EH (cell line): Measurements from ENCODE around the gene SLC10A7.
A peak's percentile ranks its signal among the peaks of the same experiment; 100 is the strongest.

Source experiments
- DNase-seq: peaks from one replicate; pipeline ENCODE4 v3.0.0-alpha.2; 2015; ENCODE audit warnings: low read depth

The SLC10A7 gene

DNA sequence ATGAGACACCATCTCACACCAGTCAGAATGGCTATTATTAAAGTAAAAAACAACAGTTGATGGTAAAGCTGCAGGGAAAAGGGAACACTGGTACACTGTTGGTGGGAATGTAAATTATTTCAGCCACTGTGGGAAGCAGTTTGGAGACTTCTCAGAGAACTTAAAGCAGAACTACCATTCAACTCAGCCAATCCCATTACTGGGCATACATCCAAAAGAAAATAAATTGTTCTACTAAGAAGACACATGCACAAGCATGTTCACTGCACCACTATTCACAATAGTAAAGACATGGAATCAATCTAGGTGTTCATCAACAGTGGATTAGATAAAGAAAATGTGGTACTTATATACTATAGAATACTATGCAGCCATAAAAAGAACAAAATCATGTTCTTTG, 172.4 kb downstream of the SLC10A7 start:
- DNase-seq = no peak

DNA sequence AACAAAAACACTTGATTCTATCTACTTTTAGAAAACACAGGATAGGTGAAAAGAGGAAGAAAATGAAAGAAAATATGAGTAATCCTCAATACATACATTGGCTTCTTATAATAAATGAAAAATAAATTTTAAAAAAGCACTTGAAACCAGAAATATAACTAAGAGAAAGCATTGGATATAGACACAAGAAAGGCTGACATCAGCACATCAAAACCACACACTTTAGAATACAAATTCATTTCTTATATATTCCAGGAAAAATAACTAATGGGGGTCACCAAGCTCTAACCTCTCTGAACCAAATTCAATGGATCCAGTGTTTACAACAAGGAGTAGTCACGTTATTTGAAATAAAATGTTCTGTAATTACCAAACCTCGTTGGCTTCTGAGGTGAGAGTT, 173.9 kb downstream of the SLC10A7 start:
- no peak for DNase-seq

DNA sequence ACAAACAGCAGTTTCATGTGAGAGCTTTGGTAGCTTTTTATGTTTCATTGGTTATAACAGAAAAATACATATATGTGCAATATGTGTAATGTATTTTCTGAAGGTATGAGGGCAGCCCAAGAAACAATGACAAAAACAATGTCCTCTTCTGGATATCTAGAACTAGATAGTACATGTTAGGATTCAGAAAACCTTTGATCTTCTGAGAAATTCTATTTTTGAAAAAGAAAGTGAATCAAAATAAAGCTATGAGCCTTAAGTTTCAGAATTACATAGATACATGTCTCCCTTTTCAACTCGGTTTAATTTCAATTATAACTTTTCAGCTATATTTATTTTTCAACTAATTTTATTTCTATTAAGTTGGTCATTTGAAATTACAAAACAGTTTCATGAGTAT, 175.5 kb downstream of the SLC10A7 start:
- no peak for DNase-seq

DNA sequence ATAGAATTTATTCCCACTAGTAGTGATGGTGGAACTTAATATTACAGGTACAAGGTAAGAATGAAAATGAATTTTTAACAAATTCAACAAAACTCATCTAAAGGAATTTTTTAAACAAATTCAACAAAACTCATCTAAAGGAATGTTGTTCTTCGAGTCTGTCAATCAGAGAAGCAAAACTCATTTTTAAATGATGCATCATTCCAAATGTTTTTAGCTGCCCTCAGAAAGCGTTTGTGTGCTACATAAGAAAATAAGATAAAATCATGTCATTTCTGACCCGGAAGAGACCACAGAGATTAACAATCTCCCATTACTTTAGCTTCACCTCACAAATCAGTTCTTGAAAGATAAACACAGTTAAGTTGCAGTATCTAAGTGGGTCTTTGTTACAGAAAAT, 178.0 kb downstream of the SLC10A7 start:
- DNase-seq = no peak

DNA sequence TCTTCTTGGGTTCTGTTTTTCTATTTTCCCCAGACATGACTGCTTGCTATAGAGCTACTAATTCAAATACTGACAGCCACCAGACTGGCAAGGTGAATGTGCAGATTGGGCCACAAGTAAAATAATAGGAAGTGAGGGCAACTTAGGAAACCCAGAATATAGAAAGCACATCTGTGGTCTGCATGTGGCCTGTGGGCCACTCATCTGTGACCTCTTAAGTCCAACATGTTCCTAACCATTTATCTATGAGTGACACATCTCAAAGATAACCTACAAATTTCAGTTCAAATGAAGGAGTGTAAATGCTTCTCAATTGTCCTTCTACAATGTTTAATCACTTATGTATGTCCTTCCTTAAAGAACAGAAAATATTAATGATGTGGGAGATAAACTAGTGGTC, 178.5 kb downstream of the SLC10A7 start:
- DNase-seq = no peak

DNA sequence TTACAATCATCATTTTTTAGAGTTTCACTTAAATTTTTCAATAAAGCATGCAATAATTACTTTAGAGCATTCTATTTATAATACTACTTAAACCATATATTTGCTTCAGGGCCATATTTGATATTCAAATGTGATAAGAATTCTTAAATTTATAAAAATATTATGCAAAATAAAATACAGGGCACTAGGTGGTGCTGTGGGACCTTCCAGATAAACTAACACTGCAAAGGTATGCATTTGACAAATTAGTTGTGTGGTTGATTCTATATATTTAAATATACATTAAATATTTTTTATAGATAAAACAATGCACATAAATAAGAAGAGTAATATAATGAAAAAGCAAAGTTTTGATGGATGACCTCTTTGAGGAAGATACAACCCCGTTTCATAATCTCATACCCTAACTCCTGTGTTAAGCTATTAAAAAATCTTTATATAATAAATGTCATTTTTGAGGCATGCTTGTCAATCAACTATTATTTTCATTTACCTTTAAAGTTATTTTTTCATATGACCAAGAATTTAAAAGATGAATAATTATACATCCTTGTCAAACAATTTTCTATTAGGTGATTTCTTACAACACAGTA, 179.0 kb downstream of the SLC10A7 start:
- DNase-seq = peak; percentile 55

DNA sequence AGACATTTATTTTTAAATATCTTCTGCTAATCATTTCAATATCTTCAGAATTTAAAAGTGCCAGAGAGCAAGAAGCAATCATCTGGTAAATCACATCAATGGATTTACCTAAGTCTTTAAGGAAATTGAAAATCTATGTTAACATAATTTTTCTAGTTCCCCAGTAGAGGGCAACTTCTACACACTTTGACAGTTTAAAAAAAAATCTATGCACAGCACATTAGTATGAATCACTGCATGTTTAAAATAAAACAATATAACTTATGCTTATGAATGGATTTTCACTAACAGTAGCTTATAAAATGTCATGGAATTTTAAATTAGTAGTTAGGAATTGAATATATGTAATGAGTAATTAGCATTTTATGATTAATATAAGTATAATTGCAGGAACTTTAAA, 180.9 kb downstream of the SLC10A7 start:
- DNase-seq = peak; percentile 47

DNA sequence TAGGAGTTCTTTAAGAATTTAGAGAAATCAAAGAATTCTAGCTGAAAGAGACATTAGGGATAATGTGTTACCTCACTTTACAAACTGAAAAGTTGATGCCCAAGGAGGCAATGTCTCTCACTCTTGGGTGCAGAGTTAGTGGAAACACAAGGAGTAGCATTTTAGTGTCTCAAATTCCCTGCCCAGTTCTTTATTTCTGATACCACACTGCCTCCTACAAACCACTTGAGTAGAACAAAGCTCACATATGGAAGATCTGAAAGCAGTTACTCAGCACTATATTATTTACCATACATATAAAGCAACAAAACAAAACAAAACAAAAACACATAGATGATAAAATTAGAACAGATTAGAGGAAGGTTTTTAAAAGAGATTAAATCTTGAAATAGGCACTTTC, 183.2 kb downstream of the SLC10A7 start:
- DNase-seq = peak; percentile 42

DNA sequence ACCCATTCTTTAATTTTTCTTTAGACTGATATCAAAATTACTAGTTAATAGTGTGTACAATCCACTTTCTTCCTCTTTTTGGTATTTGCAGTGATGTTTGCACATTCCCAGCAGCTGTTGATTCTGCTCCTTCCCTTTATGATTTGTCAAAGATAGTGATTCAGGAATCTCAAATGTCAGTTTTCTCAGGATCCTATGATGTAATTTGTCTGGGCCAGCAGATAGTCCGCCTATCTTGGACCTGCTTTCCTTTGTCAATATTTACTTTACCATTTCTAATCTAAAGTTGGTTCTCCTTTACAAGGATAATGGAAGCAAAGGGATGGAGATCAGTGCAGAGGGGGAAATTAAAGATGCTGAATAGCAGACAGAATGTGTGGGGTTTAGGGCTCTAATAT, 185.3 kb downstream of the SLC10A7 start:
- DNase-seq = peak; percentile 36

DNA sequence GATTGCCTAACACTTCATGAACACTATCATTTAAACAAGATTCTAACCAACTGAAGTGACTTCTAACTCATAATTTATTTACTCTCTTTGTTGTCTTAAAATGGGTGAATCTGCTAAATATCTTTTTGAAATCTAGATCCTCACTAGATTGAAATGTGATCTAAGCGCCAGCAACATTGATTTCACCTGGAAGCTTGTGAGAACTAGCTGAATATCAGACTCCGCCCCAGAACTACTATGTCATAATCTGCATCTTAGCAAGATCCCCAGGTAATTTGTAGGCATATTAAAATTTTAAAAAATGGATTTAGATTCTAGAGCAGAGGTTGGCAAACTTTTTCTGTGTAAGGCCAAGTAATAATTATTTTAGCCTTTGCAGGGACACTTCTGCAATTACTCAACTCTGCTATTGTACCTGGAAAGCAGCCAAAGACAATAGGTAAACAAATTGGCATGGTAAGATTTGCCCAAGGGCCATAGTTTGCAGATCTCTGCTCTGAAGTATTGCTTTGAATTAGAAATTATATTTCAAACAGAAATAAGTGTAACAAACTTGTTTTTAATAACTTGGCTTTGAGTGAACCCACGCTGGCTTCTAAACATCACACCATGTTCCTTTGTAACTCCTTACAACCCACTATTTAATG, 185.9 kb downstream of the SLC10A7 start:
- DNase-seq = peak; percentile 39

DNA sequence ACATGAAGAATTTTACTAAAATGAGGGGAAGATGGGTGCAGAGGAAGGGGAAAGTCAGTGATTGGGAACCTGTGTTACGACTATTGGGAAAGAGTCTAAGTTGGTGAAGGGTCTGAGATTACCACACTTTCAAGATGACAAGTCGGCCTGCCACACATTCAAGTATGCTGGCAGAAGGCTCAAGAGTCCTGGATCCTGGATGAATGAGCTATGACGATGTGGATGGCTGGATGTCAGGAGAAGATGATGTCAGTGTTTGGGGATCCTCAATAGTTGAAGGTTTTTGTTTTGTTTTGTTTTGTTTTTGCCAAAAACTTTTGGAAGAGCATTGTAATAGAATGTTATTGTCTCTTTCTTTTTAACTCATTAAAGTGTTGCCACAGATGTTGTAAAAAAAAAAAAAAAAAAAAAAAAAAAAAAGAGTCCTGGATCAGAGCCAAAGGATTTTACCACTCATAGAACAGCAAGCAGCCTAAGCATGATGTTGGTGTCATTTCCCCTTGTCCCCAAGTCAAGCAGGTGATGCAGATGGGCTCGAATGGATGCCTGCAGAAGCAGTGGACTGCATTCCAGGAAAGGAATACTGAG, 186.8 kb downstream of the SLC10A7 start:
- peak; percentile 15 for DNase-seq

DNA sequence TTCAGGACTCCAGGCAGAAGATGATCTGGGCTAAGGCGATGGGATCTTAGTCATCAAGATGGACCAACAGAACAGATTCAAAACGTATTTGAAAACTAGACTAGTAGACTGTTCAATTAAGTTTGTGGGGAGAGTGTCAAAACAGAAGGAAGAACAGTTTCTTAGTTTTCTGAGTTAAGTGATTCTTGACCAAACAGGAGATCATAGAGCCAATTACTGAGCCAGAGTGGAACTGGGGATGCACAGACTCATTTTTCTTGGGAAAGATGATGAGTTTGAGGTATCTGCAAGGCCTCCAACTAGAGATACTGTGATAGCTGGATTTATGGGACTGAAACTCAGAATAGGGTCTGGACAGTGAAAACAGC, 187.9 kb downstream of the SLC10A7 start:
- no peak for DNase-seq

DNA sequence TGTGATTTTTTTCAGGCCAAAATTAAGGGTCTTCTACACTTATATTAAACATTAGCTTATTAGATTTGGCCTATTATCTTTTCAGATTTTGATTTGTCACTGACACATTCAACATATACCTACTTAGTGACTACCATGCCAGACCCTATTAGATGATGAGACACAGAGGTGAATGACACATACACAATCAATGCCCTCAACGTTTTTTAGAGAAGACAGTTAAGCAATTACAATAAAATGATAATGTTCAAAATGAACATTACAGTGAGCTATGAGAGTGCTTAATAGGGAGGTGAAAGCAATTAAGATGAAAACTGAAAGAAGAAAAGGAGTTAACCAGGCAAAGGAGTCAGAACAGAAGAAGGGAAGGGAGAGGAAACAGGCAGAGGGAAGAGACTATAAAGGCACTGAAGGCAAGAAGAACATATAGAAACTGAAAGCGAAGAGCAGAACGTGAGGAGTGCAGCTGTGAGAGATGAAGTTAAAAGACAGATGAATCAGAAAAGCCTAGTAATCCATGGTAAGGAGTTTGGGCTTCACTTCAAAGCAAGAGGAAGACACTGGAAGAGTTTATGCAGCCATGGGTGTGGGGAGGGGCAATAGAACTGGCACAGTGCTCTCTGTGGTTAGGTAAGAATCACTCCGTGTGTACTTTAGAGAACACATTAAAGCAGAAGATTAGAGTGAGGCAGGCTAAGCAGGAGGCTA, 188.4 kb downstream of the SLC10A7 start:
- peak; percentile 69 for DNase-seq

DNA sequence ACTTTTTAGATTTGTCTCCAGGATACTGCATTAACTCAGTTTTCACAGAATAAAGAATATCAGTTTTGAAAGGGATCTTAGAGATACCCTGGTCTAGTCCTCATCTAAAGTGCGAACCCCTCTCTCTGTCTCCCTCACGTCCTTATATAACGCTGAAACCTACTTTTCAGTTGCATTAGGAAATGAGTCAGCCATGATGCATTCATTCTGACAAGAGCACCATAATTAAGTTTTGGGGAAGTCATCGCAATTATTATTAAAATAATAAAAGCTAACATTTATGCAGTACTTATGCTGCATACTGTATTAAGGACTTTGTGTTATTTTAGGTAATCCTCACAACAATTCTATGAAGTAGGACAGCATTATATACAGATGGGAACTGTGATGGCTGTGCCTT, 191.3 kb downstream of the SLC10A7 start:
- peak; percentile 60 for DNase-seq

DNA sequence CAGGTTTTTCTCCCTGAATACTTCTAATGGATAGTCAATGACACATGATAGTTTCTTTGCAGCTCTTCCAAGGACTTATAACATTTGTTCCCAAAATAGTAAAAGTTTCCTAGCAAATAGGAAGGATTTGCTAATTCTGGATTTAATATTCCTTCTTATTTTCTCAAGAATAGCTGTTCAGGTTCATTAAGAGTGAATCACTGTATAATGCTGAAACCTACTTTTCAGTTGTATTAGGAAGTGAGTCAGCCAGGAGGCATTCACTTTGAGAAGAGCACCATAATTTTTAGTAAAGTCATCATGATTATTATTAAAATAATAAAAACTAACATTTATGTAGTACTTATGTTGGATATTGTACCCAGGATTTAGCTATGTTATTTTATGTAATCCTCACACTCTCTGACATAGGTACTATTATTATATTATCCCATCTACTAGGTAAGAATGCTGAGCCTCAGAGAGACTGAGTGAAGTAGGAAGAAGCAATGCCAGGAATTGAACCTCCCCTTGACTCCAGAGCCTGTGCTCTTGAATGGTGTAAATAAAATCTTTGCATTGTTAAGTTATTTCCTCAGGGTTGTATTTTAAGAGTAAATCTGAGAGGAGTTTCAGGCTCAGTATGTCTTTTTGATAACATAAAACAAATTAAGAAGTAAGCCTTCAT, 192.6 kb downstream of the SLC10A7 start:
- DNase-seq = peak; percentile 88

DNA sequence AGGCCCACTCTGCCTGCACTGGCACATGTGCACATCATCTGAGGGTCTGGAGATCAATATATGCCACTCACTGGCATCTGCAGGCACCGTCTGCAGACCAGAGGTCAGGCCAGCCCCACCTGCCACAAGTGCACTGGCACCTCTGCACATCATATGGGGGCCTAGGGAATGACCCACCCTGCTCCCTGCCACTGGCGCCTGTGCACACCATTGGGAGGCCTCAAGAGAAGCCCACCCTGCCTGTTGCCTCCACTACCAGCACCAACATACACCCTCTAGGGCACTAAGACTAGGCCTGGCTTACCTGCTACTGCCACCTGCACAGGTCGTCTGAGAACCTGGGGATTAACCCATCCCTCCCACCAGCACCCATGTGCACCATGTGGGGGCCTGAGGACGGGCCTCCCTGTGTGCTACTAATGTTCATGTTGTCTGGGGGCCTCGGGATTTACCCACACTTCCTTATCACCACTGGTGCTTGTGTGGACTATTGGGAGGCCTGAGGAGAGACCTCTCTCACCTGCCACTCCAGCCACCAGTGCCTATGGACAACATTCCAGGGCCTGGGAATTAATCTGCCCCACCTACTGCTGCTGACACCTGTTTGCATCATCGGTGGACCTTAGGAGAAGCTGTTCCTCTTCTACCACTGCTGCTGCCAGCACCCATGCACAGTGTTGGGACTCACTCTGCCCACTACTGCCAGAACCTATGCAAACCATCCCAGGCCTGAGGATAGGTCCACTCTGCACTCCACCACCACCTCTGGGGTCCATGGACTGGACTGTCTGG, 193.7 kb downstream of the SLC10A7 start:
- no peak for DNase-seq

DNA sequence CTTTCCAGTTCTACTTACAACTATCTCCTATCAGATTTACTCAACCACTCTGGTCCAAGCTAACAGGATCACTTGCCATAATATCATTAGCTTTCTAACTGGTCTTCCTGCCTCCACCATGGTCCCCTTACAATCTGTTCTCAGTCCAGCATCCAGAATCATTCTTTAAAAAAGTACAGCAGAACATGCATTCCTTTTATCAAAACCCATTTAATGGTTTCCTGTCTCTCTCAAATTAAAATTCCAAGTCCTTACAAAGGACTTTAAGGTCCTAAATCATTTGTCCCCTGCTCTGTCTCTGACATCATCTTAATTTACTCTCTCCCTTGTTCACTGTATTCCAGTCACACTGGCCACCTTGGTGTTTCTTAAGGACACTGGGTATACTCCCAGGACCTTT, 202.8 kb downstream of the SLC10A7 start:
- DNase-seq = peak; percentile 53

DNA sequence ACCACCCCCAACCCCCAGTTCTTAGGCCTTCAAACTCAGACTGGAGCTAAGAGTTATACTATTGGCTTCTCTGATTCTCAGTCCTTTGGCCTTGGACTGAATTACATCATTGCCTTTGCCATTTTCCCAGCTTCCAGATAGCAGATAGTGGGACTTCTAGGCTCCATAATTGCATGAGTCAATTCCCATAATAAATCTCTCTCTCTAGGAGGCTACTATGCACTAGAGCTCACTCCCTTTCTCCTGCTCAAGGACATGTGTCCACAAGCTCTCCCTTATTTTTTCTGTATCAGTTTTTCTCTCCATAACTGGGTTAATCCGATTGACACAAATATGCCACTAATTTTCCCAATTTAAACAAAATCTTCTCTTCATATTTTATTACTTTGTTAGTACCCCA, 204.0 kb downstream of the SLC10A7 start:
- DNase-seq = peak; percentile 23

DNA sequence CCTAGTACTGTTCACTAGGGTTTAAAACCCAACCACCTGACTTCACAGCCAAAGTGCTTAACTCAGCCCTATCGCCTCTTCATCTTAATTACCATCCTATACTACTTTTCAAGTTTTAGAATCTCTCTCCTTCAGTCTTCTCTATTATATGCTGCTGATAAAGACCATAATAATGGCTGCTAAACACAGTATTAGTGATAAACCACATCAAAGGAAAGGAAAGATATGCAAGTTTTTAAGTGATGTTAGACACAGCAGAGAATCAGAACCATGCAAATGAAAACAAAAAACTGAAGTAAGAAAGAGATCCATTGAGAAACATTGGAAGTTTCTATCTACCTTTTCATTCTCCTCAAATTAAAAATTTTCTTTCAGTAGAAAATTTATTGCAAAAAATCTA, 206.6 kb downstream of the SLC10A7 start:
- no peak for DNase-seq

DNA sequence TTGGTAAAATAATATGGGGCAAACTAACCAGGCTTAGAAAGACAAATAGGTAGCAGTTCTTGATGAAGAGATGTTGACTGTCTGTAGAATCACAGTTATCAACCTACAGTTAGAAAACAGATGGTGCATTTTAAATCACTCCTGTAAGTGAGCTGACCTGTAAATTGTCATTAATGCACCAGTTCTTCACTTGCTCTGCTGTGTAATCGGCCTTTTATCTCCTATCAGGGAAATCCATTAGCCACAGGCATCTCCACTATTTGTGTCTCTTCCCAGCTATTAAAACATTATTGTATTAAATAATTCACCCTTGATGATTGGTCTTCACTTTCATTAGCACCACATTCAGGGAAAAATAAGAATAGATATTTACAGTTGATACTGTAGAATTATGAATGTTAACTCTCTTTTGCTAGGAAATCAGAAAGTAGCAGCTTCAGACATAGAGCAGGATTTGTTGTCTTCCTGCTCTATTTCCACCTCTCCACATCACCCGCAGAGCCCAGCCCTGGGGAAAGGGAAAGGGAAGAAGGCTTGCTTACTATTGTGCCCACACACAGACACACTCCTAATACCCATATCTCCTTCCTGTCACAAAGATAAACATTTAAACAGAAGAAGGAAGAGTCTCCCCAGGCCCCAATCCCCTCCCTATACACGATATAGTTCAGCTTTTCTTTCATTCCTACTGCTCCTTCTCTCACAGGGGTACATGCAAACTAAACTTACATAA, 210.3 kb downstream of the SLC10A7 start:
- DNase-seq = no peak

DNA sequence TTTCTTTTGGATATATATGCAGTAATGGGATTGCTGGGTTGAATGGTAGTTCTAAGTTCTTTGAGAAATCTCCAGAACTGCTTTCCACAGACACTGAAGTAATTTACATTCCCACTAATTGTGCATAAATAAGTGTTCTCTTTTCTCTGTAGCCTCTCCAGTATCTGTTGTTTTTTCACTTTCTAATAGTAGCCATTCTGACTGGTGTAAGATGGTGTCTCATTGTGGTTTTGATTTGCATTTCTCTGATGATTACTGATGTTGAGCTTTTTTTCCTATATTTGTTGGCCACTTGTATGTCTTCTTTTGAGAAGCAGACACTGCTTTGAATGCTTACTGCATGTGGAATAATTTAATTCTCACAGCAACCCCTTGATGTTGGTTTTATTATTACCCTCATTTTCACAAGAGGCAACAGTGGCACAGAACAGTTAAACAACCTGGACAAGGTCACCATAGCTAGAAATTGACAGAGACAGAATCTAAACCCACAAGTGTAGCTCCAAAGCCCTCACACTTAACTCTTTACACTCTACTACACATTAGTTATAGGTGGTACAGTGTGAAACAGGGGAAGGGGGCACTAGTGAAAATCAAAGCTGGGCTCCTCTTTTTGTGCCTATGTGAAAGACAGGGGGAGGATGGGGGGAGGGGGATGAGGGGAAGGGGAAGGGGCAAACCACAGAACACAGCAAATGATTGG, 211.3 kb downstream of the SLC10A7 start:
- no peak for DNase-seq
